KOPT-K1 (cell line): ENCODE results near the gene SAMD11.

Experiments
- H3K27ac ChIP-seq: fragments of 200-600 bp; sonication (generic); 2 replicates; pipeline ENCODE4 v1.5.1; 2016; ENCODE audit warnings: antibody characterized with exemption, mild to moderate bottlenecking, low read depth, low read length; ENCODE audit not compliant: poor library complexity, severe bottlenecking
- H3K36me3 ChIP-seq: fragments of 200-600 bp; sonication (generic); 2 replicates; pipeline ENCODE4 v1.5.1; 2017; ENCODE audit warnings: antibody characterized with exemption, mild to moderate bottlenecking, low read length, moderate library complexity; ENCODE audit not compliant: insufficient read depth
- H3K9me3 ChIP-seq: fragments of 200-600 bp; sonication (generic); 2 replicates; pipeline ENCODE4 v1.5.1; 2017; ENCODE audit warnings: antibody characterized with exemption, low read length, mild to moderate bottlenecking; ENCODE audit not compliant: insufficient read depth, poor library complexity, severe bottlenecking

SAMD11 gene

GRCh38 chr1:899636-900317 is 23.9 kb upstream of the SAMD11 start:
- H3K36me3 ChIP-seq: no peaks in the 10 kb centered on the region
- no peak overlapping the region for H3K27ac ChIP-seq
- peaks cover 24% of the 10 kb centered on the region for H3K9me3 ChIP-seq

DNA sequence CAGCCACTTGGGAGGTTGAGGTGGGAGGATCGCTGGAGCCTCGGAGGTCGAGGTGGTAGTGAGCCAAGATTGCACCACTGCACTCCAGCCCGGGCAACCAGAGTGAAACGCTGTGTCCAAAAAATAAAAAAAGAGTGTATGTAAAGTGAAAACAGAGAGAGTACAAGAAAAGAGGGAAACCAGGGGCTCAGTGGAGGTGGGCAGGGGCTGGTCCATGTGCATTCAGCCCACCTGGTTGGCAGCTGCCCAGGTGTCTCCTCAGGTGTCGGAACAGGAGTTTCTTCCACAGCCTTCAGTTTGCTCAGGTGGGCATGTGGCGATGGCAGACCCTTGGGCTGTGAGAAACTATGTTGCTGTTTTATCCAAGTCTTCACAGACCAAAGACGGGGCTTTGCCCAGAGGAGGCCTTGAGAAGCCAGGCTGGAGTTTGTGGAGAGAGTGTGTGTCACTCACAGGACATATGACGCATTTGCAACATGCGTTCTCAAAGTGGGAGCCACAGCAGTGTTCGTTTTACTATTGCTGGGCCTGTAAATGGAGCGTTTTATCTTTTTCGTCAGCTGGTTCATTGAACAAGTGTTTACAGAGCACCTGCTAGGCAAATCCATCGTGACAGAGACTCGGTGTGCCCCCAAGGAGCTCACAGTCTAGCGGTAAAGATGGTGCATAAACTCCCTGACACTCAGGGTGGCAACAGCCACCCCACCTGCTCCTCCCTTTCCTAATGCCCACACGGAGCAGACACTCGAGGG is 22.4 kb upstream of the SAMD11 start:
- peaks cover 24% of the 10 kb centered on the region for H3K9me3 ChIP-seq
- no peaks in the 10 kb centered on the region for H3K36me3 ChIP-seq
- H3K27ac ChIP-seq: no peak overlapping the region

GRCh38 chr1:902802-903201 is 20.9 kb upstream of the SAMD11 start:
- H3K27ac ChIP-seq: no peak overlapping the region
- H3K9me3 ChIP-seq: peaks cover 14% of the 10 kb centered on the region
- H3K36me3 ChIP-seq: no peaks in the 10 kb centered on the region

- H3K27ac ChIP-seq: no peak overlapping the region
- peaks cover 9% of the 10 kb centered on the region for H3K9me3 ChIP-seq
- no peaks in the 10 kb centered on the region for H3K36me3 ChIP-seq
Observed at GRCh38 chr1:903305-903704, 20.4 kb upstream of the SAMD11 start.

- Histone ChIP-seq H3K27ac (no peak overlapping the region), H3K36me3 (no peaks in the 10 kb centered on the region), H3K9me3 (peaks cover 4% of the 10 kb centered on the region)
Observed at GRCh38 chr1:903721-904271, 19.9 kb upstream of the SAMD11 start.

- Histone ChIP-seq H3K36me3 (no peaks in the 10 kb centered on the region), H3K9me3 (no peaks in the 10 kb centered on the region), H3K27ac (no peak overlapping the region)
Observed at GRCh38 chr1:904310-904950, 19.3 kb upstream of the SAMD11 start.

DNA sequence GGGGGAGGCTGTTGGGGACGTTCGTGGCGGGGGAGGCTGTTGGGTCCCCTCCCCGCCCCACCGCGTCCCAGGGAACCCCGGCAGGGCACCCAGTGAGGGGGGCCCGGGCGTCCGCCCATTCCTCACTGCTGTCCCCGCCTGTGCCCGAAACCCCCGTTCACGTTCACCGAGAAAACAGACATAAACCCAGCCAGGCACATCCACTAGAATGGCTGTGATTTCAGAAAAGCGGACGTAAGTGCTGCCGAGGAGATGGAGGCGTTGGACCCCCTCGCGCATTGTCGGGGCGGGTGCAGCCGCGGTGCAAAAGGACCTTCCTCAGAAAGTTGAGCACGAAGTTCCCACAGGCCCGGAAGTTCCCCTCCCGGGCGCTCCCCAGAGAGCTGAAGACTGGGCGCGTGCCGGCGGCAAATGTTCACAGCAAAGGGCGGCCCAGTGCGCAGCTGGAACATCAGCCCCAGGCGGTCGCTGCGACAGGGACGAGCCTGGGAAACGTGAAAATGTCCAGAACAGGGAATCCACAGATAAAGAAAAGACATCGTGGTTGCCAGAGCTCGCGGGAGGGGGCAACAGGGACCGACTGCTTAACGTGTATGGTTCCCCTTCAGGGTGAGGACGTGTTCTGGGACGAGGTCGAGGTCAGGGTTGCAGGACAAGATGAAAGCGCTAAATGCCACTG is 18.5 kb upstream of the SAMD11 start:
- H3K36me3 ChIP-seq: no peaks in the 10 kb centered on the region
- H3K9me3 ChIP-seq: no peaks in the 10 kb centered on the region
- no peak overlapping the region for H3K27ac ChIP-seq

- no peak overlapping the region for H3K27ac ChIP-seq
- no peaks in the 10 kb centered on the region for H3K9me3 ChIP-seq
- H3K36me3 ChIP-seq: no peaks in the 10 kb centered on the region
Observed at GRCh38 chr1:905811-906599, 17.7 kb upstream of the SAMD11 start.

GRCh38 chr1:906600-907420 is 16.9 kb upstream of the SAMD11 start:
- no peak overlapping the region for H3K27ac ChIP-seq
- no peaks in the 10 kb centered on the region for H3K9me3 ChIP-seq
- H3K36me3 ChIP-seq: no peaks in the 10 kb centered on the region

DNA sequence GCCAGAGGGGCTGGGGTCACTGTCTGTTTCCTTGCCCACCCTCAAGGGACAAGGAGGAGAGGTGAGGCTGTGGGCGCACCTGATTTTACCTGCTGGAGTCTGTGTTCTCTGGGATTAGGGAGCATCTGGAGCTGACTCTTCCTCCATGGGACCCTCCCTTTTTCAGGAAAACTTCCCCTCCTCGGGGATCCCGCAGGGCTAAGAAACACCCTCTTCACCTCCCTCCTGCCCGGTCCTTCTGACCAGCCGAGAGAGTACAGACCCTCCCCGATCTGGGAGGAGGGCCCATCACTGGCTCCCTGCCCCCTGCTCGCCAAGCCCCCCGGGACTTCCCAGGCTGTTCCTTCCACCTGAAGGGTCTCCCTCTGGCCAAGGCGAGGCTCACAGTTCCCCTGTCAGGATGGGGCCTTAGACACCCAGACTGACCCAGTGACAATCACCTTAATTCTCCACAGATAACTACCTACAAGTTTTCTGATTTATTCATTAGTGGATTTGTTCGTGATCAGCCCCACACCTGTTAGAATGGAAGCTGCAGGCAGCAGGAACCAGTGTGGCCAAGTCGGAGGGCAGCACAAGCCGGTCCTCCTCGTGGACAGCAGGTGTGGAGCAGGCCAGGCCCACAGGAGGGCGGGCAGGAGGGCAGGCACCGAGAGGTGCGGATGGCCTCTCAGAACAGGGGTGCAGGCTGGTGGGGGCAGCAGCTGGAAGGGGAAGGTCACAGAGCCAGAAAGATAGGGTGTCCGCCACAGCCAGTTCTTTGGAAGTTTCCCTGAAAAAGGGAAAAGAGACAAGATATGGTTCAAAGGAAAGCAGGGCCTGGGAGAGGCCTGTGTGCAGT is 15.9 kb upstream of the SAMD11 start:
- H3K36me3 ChIP-seq: no peaks in the 10 kb centered on the region
- no peaks in the 10 kb centered on the region for H3K9me3 ChIP-seq
- H3K27ac ChIP-seq: no peak overlapping the region

- H3K9me3 ChIP-seq: no peaks in the 10 kb centered on the region
- H3K27ac ChIP-seq: no peak overlapping the region
- H3K36me3 ChIP-seq: no peaks in the 10 kb centered on the region
Observed at GRCh38 chr1:908661-909060, 15.1 kb upstream of the SAMD11 start.

- Histone ChIP-seq H3K9me3 (no peaks in the 10 kb centered on the region), H3K36me3 (no peaks in the 10 kb centered on the region), H3K27ac (no peak overlapping the region)
Observed at GRCh38 chr1:909861-910310, 13.8 kb upstream of the SAMD11 start.

DNA sequence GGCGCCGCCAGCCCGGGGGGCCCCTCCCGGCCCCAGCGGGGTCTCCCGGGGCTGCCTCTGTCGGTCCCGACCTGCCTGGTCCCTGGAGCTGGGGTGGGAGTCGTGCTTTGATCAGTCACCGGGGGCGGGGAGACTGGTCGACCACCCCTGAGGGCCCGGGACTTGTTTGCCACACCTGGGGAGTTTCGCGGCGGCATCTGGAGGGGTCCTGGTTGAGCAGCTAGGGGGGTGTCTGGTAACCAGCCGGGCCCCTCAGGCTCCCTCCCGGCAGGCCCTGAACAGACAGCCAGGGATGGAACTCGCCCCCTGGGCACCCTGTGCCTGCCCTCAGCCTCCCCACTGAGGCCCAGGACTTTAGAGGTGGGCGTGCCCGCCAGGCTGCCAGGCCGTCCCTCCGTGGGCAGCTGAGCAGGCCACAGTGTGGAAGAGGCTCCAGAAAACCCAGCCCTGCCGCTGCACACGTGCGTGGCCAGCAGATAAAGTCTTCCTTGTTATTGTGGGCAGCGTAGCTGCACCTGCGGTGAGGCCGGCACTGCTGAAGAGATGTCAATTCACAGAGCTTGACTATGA is 13.3 kb upstream of the SAMD11 start:
- Histone ChIP-seq H3K36me3 (no peaks in the 10 kb centered on the region), H3K27ac (no peak overlapping the region), H3K9me3 (no peaks in the 10 kb centered on the region)
